Cardiac fibroblast (primary cell): ENCODE measurements around the gene NR4A3.
"Not testable (repeated sequence)": the region's sequence is repeated elsewhere in the genome, so short reads cannot be mapped to it uniquely, and the experiment has no call there.

ENCODE experiments used
- DNase-seq, 2 donors: peaks; one replicate each; pipeline versions ENCODE4 v3.0.0 to v3.0.0-alpha.2; 2010; ENCODE audit warnings: low read depth in 2 of 2
- H3K4me3 ChIP-seq, 2 donors: replicated peaks in 1 of 2; 1 replicate in 1 of 2; 2 replicates in 1 of 2; pipeline ENCODE4 v1.5.1; 2011; ENCODE audit warnings: low read depth in 2 of 2, low read length in 2 of 2, mild to moderate bottlenecking in 2 of 2, moderate library complexity in 1 of 2
- TF ChIP-seq, protein P1 (sequence below): IDR thresholded peaks from one replicate; pipeline ENCODE4 v1.5.1; 2011; ENCODE audit warnings: low read depth, mild to moderate bottlenecking, low read length, inconsistent platforms

Gene NR4A3

DNA sequence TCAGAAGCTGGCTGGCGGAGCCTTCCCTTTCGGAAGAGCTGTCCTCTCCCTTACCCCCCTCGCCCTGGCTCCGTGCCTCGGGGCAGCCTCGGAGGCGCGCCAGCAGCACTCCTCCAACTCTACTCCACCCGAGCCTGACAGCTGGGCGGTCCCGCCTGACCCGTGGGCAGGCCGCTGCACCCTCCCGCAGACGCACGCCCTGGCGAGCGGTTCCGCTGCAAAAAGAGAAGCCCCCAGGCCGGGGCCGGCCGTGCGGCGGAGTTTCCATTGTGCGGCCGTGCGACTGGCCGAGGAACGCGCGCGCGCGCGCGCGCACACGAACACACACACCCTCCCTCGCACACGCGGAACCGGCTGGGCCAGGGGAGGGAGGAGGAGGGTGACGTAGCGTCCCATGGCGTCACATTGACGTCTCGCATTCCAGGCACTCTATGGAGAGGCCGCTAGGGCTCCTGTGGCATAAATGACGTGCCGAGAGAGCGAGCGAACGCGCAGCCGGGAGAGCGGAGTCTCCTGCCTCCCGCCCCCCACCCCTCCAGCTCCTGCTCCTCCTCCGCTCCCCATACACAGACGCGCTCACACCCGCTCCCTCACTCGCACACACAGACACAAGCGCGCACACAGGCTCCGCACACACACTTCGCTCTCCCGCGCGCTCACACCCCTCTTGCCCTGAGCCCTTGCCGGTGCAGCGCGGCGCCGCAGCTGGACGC, at the start of gene NR4A3:
Gene NR4A3, plus strand, starts transcription at position 490 of the 713 bp plus-strand sequence. CDS start 6,158 bp downstream, outside the sequence.
- DNase-seq, result peak; percentile 97 to 99
- peak within 1 kb of the TSS; percentile 86 to 91 for H3K4me3 ChIP-seq
- TF ChIP-seq, protein P1, sequence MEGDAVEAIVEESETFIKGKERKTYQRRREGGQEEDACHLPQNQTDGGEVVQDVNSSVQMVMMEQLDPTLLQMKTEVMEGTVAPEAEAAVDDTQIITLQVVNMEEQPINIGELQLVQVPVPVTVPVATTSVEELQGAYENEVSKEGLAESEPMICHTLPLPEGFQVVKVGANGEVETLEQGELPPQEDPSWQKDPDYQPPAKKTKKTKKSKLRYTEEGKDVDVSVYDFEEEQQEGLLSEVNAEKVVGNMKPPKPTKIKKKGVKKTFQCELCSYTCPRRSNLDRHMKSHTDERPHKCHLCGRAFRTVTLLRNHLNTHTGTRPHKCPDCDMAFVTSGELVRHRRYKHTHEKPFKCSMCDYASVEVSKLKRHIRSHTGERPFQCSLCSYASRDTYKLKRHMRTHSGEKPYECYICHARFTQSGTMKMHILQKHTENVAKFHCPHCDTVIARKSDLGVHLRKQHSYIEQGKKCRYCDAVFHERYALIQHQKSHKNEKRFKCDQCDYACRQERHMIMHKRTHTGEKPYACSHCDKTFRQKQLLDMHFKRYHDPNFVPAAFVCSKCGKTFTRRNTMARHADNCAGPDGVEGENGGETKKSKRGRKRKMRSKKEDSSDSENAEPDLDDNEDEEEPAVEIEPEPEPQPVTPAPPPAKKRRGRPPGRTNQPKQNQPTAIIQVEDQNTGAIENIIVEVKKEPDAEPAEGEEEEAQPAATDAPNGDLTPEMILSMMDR, result peak; percentile 19

DNA sequence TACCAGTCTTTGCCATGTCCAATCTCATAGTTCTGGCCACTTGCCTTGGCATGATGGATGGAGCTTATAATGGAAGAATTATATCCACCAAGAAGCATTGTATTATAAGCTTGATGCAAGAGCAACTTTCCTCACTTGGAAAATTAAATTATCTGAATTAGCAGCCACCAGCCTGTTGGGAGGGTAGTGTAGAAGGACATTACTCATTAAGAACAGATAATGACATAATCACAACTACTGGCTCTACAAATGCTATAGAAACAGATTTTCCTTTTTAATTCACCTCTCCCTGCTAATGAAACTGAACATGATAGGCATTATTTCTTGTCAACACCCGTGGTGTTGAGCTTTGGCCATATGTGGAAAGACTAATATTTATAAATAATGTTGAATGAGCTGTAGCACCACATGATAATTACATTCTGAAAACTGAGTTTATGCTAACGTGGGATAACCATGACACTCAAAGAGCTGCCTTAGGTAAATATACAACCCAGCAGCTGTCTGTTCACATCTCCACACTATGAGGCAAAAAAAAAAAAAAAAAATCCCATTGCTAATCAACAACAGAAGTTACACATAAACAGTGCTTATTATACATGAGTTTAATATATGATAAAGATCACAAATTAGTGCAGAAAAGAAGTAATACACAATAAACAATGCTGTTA, 48.1 kb upstream of the NR4A3 start:
- H3K4me3 ChIP-seq, result no peak overlapping the region
- no peak for DNase-seq
- TF ChIP-seq, protein P1, result no peak

DNA sequence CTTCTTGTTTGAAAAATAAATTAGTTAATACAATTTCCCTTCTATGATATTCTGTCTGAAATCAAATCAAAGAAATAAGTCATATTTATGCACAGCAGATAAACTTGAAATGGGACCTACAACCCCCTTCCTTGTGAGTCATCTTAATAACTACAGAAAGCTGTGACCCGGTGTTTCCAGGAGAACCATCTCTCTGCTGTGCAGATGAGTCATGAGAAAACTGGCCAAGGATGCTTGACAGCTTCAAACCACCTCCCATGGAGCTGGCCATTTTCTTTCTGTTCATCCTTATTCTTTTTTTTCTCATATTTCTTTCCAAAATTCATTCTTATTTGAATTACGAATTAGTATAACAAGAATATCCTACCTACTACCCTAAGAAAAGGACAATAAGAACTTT, 43.4 kb upstream of the NR4A3 start:
- DNase-seq, result peak; percentile 31 to 79
- TF ChIP-seq, protein P1, result no peak
- no peak overlapping the region for H3K4me3 ChIP-seq

DNA sequence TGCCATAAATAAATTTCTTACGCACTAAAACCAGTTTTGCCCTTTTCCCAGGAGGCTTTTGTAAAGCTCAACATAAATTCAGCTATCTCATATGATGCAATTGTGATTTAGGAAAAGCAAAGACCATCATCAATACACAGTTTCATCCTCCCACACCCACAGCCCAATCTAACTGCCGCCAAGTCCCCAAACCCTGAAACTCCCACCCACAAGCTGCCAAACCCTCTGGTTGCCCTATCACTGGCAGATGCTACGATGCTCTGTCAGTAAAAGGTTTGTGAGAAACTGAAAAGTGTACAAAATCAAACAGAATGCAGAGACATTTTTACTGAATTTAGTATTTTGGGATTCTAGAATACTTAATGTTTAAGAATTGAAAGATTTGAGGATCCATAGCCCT, 42.8 kb upstream of the NR4A3 start:
- TF ChIP-seq, protein P1, result no peak
- no peak overlapping the region for H3K4me3 ChIP-seq
- no peak for DNase-seq

DNA sequence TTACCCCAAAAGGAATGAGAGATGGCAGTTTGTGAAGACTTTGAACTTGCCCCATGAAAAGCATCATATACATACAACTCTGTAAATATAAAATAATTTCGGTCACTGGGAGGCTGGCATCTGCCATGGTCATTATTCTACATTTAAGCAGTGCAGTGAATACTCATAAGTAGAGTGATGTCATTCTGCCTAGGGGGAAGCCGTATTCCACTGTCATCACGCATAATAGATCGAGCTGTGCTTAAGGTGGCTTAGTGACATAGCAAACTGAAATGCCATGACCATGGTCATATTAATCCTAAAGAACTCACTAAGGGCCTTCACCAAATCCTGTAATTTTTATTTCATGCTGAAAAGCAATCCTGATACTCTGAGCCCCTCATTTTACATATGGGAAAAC, 42.4 kb upstream of the NR4A3 start:
- no peak for DNase-seq
- TF ChIP-seq, protein P1, result no peak
- H3K4me3 ChIP-seq, result no peak overlapping the region

DNA sequence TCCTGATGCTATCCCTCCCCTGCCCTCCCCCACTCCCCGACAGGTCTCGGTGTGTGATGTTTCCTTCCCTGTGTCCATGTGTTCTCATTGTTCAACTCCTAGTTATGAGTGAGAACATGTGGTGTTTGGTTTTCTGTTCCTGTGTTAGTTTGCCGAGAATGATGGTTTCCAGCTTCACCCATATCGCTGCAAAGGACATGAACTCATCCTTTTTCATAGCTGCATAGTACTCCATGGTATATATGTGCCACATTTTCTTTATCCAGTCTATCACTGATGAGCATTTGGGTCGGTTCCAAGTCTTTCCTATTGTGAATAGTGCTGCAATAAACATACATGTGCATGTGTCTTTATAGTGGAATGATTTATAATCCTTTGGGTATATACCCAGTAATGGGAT, 39.3 kb upstream of the NR4A3 start:
- DNase-seq, H3K4me3 ChIP-seq: not testable (repeated sequence)

DNA sequence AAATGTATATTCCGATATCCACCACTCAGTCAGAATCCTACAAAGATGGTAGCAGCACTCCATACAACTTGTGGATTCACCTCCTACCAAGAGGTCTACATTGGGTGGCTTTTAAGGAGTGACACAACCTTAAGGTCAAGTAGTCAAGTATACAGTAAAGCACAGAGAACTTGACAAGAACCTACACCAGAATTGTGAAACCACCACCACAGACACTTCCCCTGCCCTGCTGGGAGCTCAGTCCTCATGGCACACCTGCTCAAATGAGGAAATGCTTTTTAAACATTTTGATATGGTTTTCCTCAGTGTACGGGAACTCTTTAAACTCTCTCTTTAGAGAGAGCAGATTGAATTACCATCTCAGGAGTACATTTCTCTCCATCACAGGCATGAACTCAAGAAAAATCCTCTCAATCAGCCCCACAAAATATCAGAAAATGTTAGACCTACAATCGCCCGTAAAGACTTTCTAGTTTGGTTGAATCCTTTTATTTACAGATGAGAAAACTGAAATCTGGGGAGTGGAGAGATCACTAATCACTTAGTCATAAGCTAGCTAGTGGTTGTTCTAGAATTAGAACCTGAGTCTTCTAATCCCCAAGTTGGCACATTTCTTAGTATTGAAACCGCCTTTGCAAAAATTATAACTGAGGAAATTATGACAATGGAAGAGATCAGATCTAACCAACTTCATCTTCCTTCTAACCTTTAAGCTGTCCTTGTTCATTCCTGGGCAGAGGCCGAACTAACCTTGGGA, 38.5 kb upstream of the NR4A3 start:
- no peak overlapping the region for H3K4me3 ChIP-seq
- no peak for DNase-seq
- TF ChIP-seq, protein P1, result no peak
